GM21360 (cell line): ENCODE data around the gene S100A12.
"Not testable (repeated sequence)": the region's sequence is repeated elsewhere in the genome, so short reads cannot be mapped to it uniquely, and the experiment has no call there.

Experiments used
- ATAC-seq: cut with Tn5 transposase; IDR thresholded peaks from one replicate; pipeline ENCODE4 v1.9.1; 2021; ENCODE audit warnings: mild to moderate bottlenecking, moderate library complexity; ENCODE audit not compliant: unreplicated experiment

Gene S100A12

GRCh38 chr1:153375511-153375910, at the start of gene S100A12:
S100A12 (minus strand) TSS chr1:153375621; CDS start chr1:153374592, 1,029 bp downstream.
- no peak for ATAC-seq

DNA sequence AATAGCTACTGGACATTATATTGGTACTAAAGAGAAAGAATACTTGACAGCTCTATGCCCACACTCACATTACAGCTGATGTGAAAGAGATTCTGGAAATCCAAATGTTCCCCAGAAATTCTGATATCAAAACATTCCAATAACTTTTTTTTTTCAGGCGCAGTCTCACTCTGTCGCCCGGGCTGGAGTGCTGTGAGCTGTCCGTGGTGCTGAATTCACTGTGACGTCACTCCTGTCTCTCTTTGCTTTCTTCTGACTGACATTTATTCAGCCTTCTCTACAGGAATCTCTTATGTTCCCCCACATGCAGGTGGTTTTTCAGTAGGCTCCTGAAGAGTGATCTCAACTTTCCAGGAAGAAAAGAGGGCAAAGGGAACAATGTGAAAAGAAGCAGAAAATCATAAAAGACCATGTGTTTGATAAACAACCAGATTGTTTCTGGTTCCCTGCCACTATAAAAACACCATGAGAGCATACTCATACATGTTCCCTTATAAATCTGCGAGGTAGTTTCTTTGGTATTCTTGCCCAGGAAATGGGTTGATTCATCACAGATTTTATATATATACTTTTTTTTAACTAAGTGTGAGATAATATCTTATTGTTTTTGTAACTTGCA, 47.1 kb upstream of the S100A12 start:
- ATAC-seq = no peak

- no peak for ATAC-seq
Observed at GRCh38 chr1:153420306-153420705, 44.9 kb upstream of the S100A12 start.

GRCh38 chr1:153419436-153419793, 44.0 kb upstream of the S100A12 start:
- ATAC-seq = not testable (repeated sequence)

DNA sequence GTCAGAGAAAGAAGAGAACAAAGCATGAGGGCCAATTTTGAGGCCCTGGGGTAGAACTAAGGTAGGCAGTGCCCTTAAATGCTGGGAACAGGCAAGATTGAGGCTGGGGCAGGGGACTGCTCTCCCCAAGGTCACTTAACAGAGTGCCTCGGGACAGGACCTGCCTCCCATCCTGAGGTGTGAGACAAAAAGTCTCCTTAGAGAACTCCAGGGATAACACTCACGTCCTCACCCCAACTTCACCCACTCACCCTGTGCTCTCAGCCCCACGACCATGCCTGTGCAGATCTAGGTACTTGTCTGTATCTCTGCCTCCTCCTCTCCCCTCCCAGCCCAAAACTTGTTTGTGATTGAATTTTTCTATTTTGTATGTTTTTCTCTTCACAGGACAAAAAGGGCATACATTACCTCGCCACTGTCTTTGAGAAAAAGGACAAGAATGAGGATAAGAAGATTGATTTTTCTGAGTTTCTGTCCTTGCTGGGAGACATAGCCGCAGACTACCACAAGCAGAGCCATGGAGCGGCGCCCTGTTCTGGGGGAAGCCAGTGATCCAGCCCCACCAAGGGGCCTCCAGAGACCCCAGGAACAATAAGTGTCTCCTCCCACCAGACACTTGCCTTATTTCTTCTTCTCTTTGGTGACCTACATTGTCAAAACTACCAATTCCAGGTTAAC, 43.5 kb upstream of the S100A12 start:
- ATAC-seq = not testable (repeated sequence)

DNA sequence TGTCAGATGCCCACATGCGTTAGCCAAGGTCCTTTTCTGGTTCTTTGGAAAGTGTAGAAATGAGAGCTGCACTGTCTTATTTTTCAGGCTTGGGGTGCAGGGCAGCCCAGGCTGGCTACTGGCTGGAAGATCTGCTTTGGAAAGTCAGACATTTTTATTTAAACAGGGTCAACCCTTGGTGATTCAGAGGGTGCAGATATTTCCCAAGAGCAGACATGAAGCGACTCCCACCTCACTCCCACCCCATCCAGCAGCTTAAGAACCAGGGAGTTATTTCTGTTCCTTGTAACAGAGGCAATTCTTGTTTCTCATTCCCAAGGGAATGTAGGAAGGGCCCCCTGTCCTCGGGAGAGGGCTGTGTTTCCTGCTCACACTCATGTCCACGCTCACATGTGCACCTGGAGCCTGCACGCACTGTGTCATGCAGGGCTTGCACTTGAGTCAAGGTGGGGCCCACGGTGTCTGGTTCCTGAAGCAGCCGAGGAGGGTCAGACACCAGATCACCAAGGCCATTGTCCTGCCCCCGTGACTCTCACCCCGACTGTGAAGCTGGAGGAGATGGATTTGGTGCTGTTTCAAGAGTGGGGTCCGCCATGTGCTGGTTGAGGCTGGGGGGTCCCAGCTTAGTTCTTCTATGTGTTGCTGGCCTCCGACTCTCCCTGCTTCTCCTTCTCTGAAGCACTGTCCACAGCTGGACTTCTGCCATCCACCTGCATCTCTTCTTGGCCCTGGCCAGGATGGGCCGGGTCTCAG, 41.9 kb upstream of the S100A12 start:
- ATAC-seq = no peak

DNA sequence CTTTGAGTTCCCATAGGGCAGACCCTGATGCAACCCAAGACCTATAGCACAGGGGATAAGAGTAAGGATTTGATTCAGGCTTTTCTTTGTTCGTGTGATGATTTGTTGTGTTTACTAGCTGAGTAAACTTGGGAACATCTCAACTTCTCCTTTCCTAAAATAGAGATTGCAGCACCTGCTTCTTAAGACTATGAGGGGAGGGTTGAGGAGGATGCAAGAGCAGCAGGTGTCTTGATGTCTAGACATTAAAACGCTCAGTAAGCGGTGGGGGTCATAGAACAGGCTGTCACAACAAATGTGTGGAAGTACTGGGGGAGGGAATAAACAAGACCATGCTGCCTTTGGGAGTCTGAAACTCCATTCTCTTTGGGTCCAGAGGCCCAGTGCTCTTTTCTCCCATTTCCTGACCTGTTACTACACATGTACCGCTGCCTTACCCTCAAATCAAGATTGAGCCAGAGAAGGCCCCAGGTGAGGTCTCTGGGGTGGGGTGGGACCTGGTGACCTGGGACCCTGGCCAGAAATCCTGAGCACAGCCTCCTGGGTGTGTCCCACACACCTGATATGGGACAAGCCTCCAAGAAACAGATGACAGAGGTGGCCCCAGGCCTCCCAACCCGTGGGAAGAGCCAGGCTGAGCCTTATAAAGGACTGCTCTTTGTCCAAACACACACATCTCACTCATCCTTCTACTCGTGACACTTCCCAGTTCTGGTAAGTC, 40.6 kb upstream of the S100A12 start, which contains the start of gene S100A7A:
Gene S100A7A, plus strand, starts transcription at position 671 of the 721 bp plus-strand sequence. CDS start 1,563 bp downstream, outside the sequence.
- no peak for ATAC-seq

- not testable (repeated sequence) for ATAC-seq
Observed at GRCh38 chr1:153413961-153414360, 38.5 kb upstream of the S100A12 start.

DNA sequence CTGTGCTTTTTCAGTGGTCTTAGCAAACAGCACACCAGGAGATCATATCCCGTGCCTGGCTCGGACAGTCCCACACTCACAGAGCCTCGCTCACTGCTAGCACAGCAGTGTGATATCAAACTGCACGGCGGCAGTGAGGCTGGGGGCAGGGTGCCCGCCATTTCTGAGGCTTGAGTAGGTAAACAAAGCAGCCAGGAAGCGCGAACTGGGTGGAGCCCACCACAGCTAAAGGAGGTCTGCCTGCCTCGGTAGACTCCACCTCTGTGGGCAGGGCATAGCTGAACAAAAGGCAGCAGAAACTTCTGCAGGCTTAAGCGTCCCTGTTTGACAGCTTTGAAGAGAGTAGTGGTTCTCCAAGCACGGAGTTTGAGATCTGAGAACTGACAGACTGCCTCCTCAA, 31.9 kb upstream of the S100A12 start:
- ATAC-seq = not testable (repeated sequence)

GRCh38 chr1:153405825-153406599, 30.6 kb upstream of the S100A12 start:
- not testable (repeated sequence) for ATAC-seq

DNA sequence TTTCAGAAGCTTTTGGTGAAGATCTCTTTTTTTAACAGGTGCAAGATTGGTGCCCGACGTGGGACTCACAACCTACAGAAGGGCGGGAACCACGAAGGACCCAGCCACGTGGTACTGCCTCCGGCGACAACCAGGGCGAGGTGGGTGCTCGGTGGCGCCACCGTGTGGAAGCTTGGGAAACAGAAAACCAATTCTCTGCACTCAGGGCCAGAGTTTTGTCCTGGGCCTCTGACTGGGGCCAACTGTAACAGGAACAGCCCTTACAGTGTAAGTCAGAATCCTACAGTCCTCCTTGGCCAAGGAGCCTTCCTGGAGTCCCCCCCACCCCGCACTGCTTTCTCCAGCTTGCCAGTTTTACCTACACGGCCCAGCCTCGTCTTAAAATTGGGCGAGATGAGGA, 29.3 kb upstream of the S100A12 start:
- no peak for ATAC-seq

DNA sequence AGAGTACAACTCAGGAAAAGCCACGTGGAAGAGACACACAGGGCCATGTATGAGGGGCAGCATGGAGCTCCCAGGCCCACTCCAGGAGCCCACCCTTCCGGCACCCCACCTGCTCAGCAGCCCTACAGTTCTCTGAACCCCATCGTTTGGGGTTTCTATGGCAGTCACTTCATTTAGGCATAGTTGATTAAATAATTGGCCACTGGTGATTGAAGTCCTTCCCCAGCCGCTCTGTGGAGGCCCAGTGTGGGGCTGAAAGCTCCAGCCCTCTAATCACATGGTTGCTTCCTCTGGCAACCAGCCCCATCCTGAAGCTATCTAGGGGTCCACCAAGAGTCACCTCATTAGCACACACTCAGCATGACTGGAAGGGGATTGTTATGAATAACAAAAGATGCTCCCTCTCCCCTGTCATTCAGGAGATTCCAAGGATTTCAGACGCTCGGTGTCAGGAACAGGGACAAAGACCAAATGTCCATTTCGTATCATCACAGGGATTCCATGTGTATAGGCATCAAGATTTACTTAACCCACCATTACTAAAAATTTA, 28.7 kb upstream of the S100A12 start:
- ATAC-seq = no peak

- ATAC-seq = no peak
Observed at GRCh38 chr1:153403421-153404085, 28.1 kb upstream of the S100A12 start.

DNA sequence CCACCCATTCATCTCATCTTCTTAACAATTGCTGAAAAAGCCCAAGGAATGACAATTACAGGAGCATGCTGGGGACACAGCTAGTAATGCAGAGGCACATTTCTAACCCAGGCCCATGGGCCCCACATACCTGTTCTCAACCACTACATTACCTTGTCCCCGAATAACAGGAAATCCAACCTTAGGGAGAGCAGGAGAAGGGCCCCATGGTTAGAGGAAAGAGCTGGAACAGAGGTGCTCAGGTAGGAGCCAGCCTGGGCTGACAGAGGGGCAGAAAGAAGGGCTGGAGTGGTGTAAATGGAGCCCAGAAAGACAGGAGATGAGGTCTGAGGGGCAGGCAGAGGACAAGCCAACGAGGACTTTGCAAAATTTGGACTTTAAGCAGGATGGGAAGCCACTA, 26.8 kb upstream of the S100A12 start:
- ATAC-seq = no peak

- no peak for ATAC-seq
Observed at GRCh38 chr1:153401461-153401860, 26.0 kb upstream of the S100A12 start.

DNA sequence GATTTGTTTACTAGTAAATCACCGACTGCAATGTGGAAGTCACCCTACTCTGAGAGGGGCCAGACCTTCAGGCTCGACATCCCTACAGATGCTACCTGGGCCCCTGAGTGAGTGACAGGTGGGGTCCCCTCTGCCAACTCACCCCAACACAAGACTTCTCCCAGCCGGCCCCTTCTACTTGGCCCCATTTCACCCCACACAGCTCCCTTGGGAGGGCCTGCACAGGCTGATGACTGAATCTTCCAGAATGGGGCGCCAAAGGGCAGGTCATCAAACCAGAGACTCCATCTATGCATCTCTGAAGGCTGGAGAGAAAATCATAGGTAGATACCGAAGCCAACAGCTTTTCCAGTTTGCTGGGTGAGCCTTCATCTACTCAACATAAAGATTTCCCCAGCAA, 24.8 kb upstream of the S100A12 start:
- ATAC-seq = no peak

GRCh38 chr1:153399401-153400055, 24.1 kb upstream of the S100A12 start:
- ATAC-seq = no peak

DNA sequence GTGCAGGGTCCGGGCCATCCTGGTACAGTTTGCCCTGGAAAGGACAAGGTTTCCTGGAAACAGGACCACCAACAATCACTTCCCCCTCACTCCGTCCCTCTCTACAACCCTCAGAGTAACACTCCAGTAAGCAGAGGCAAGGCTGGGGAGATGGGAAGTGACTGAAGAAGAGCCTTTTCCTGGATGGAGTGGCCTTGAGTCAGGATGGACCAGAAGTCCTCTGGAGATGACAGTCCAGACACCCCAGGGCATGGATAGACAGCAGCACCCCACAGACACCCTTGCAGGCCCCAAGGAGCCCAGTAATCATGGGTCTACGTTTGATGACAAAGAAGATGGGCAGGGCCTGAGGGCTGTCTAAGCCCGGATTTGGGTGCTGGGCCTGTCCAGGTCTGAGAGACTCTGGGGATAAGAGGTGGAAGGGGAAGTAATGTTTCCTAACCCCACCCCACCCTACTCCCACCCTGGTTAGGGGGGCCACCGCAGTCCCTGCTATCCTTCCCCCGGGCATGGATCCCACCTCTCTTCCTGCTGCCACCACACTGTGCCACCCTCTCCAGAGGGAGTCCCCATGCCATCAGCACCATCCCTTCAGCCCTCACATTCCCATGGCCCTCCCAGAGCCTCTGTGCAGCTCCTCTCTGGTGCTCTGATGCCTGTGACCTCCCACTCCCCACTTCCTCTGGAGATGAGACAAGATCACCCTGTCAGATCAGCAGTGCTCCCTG, 22.7 kb upstream of the S100A12 start:
- ATAC-seq = no peak
